Erythroblast (primary cell): ENCODE results near the gene PARN.

Source experiments
- GATA1 ChIP-seq: IDR thresholded peaks from 2 replicates; pipeline ENCODE4 v1.6.1; 2011; ENCODE audit warnings: low read depth, mild to moderate bottlenecking, control low read depth, low read length, moderate library complexity
- POLR2A ChIP-seq: IDR thresholded peaks from 2 replicates; pipeline ENCODE4 v1.6.1; 2011; ENCODE audit warnings: mild to moderate bottlenecking, low read length

GRCh38 chr16:14502932-14503741, 126.9 kb downstream of the PARN start:
- TF ChIP-seq POLR2A (no peak), GATA1 (no peak)
